Measurements from ENCODE around the gene RBMS1. TPM values are rescaled to one million over a fixed set of nuclear protein-coding genes. Genes with fewer than 3 reads are reported as not detected.

The RBMS1 gene
- total RNA-seq, 3 donors from 2014 or later (not counting 1 experiment from before 2014, with no cell fraction given) = 111 to 167 (median 132) TPM

DNA sequence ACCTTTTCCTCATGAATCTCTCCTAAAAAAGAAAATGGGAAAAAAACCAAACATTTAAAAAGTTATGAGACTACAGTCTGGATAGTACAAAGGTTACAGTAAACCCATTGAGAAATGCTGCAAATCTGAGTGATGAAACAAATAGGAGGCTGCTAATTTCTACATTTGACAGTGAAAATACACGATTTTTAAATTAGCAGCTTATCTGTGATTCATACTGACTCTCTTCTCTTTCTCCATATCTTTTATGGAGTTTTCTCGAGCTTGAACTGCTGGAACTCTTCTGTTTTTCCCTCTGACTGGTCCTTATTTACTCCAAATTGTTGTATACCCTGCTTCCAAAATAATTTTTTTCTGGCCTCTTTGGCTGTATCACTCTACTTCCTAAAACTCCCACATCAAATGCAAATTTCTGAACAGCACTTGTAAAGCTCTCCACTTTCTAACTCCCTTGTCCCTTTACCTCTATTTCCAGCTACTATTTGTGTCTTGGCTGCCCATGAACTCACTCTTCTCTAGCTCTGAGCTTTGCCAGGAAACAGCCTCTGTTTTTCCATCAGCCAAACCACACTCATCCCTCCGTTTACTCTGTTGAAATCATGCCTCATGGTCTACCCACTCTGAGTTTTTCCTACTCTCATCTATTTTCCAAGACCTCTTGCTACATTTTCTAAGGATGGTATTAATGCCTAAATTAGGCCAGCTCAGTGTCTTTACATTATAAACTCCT lies 73.7 kb downstream of the RBMS1 start:
- Mint-ChIP-seq H3K36me3 (no peaks in the 10 kb centered on the region), H3K27me3 (ENCODE audit: low read depth in 2 of 2) (no peaks in the 10 kb centered on the region), H3K4me3 (no peak overlapping the region), H3K27ac (no peak overlapping the region), H3K9me3 (no peaks in the 10 kb centered on the region), H3K4me1 (peaks cover 36 to 40% of the 10 kb centered on the region in 2 donors)
- no peaks in the 10 kb centered on the region for H3K9me3 ChIP-seq (ENCODE audit: control insufficient read depth, insufficient read depth, low read length)
- WGBS (ENCODE audit: insufficient coverage) = 78% methylated on average over 3 of the region's 3 CpGs
- H3K27me3 ChIP-seq (ENCODE audit: control insufficient read depth, insufficient read depth, low read length) = no peaks in the 10 kb centered on the region
- H3K4me3 ChIP-seq (ENCODE audit: low read length) = no peak overlapping the region
- no peak for DNase-seq
- H3K36me3 ChIP-seq (ENCODE audit: control insufficient read depth, insufficient read depth, low read length) = no peaks in the 10 kb centered on the region
- H3K4me1 ChIP-seq (ENCODE audit: control insufficient read depth, insufficient read depth, low read length) = peaks cover 5% of the 10 kb centered on the region
- no peak for ATAC-seq
- intact Hi-C loops (cut with micrococcal nuclease) = no loop called here
- TF ChIP-seq, protein P1, sequence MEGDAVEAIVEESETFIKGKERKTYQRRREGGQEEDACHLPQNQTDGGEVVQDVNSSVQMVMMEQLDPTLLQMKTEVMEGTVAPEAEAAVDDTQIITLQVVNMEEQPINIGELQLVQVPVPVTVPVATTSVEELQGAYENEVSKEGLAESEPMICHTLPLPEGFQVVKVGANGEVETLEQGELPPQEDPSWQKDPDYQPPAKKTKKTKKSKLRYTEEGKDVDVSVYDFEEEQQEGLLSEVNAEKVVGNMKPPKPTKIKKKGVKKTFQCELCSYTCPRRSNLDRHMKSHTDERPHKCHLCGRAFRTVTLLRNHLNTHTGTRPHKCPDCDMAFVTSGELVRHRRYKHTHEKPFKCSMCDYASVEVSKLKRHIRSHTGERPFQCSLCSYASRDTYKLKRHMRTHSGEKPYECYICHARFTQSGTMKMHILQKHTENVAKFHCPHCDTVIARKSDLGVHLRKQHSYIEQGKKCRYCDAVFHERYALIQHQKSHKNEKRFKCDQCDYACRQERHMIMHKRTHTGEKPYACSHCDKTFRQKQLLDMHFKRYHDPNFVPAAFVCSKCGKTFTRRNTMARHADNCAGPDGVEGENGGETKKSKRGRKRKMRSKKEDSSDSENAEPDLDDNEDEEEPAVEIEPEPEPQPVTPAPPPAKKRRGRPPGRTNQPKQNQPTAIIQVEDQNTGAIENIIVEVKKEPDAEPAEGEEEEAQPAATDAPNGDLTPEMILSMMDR (IDR thresholded peaks at IDR 0.05) = no peak
- no peak overlapping the region for H3K27ac ChIP-seq (ENCODE audit: low read length)

DNA sequence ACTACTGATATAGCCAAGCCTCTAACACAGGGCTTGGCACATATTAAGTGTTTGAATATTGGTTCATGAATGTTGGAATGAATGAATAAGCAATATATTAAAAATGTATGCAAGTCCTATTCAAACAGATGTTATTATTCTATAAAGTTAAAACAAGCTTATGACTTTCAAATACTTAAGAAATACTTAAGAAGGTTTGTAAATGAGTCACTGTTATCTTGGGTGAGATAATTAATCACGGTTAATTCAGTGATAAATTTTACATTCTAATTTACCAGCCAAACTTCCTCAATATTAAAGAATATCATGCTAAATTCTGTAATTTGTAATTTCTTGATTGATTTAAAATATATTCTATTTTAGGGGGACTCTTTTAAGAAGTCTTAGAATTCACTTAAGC lies 74.8 kb downstream of the RBMS1 start:
- Histone ChIP-seq H3K36me3 (ENCODE audit: control insufficient read depth, insufficient read depth, low read length) (no peaks in the 10 kb centered on the region), H3K4me1 (ENCODE audit: control insufficient read depth, insufficient read depth, low read length) (peaks cover 5% of the 10 kb centered on the region)
- ATAC-seq = no peak

DNA sequence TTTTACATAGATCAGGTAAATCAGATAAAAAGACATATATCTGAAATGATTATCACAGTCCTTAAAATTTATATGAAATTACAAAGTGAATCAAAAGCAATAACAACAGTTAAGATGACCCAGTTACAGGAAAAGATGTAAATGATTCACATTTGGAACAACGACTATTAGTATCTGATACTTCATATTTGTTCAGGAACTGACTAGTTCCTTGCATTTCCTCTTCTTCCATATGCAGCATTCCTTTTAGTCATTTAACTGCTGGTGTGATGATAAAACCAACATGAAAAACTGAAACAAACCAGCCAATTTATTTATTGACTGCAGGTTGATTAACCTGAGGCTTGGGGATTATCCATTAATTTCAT lies 75.2 kb downstream of the RBMS1 start:
- Mint-ChIP-seq H3K27ac (no peak overlapping the region), H3K4me1 (peaks cover 32 to 39% of the 10 kb centered on the region in 2 donors), H3K36me3 (no peaks in the 10 kb centered on the region), H3K4me3 (no peak overlapping the region), H3K27me3 (ENCODE audit: low read depth in 2 of 2) (no peaks in the 10 kb centered on the region), H3K9me3 (no peaks in the 10 kb centered on the region)
- no peaks in the 10 kb centered on the region for H3K27me3 ChIP-seq (ENCODE audit: control insufficient read depth, insufficient read depth, low read length)
- H3K27ac ChIP-seq (ENCODE audit: low read length) = no peak overlapping the region
- intact Hi-C loops (cut with micrococcal nuclease) = no loop called here
- H3K9me3 ChIP-seq (ENCODE audit: control insufficient read depth, insufficient read depth, low read length) = no peaks in the 10 kb centered on the region
- ATAC-seq (no peak), DNase-seq (no peak)
- TF ChIP-seq, protein P1 (IDR thresholded peaks at IDR 0.05) = no peak
- peaks cover 5% of the 10 kb centered on the region for H3K4me1 ChIP-seq (ENCODE audit: control insufficient read depth, insufficient read depth, low read length)
- WGBS (ENCODE audit: insufficient coverage) = 100% methylated on average over 1 of the region's 1 CpG
- H3K36me3 ChIP-seq (ENCODE audit: control insufficient read depth, insufficient read depth, low read length) = no peaks in the 10 kb centered on the region
- H3K4me3 ChIP-seq (ENCODE audit: low read length) = no peak overlapping the region

More for the DNA sequence above, 74.8 kb downstream of the RBMS1 start:
- no peak overlapping the region for H3K27ac Mint-ChIP-seq
- no peaks in the 10 kb centered on the region for H3K9me3 ChIP-seq (ENCODE audit: control insufficient read depth, insufficient read depth, low read length)
- H3K36me3 Mint-ChIP-seq = no peaks in the 10 kb centered on the region
- H3K27ac ChIP-seq (ENCODE audit: low read length) = no peak overlapping the region
- H3K4me3 Mint-ChIP-seq = no peak overlapping the region
- TF ChIP-seq, protein P1 (IDR thresholded peaks at IDR 0.05) = no peak
- intact Hi-C loops (cut with micrococcal nuclease) = no loop called here
- H3K27me3 ChIP-seq (ENCODE audit: control insufficient read depth, insufficient read depth, low read length) = no peaks in the 10 kb centered on the region
- no peaks in the 10 kb centered on the region for H3K9me3 Mint-ChIP-seq
- no peak overlapping the region for H3K4me3 ChIP-seq (ENCODE audit: low read length)
- no peaks in the 10 kb centered on the region for H3K27me3 Mint-ChIP-seq (ENCODE audit: low read depth in 2 of 2)
- peaks cover 36 to 40% of the 10 kb centered on the region in 2 donors for H3K4me1 Mint-ChIP-seq
- no peak for DNase-seq
- no CpG with 5 or more reads among the region's 1 CpG for WGBS (ENCODE audit: insufficient coverage)
